HG03135 (cell line): Measurements from ENCODE around the gene SMAP1.

Source experiments
- ATAC-seq: cut with Tn5 transposase; IDR thresholded peaks from one replicate; pipeline ENCODE4 v1.9.1; 2021; ENCODE audit warnings: mild to moderate bottlenecking, moderate library complexity; ENCODE audit not compliant: unreplicated experiment

The SMAP1 gene

GRCh38 chr6:70884074-70884983 lies 216.6 kb downstream of the SMAP1 start:
- ATAC-seq, result peak; percentile 63

- ATAC-seq, result no peak
These were observed 218.4 kb downstream of the SMAP1 start for GRCh38 chr6:70886071-70886470.

GRCh38 chr6:70886661-70887060 lies 219.0 kb downstream of the SMAP1 start:
- no peak for ATAC-seq

- ATAC-seq, result no peak
These were observed 221.6 kb downstream of the SMAP1 start for GRCh38 chr6:70889270-70889669.

GRCh38 chr6:70894001-70894400 lies 226.3 kb downstream of the SMAP1 start:
- no peak for ATAC-seq

GRCh38 chr6:70900047-70900446 lies 232.4 kb downstream of the SMAP1 start:
- ATAC-seq, result no peak

GRCh38 chr6:70901324-70901723 lies 233.6 kb downstream of the SMAP1 start:
- no peak for ATAC-seq

DNA sequence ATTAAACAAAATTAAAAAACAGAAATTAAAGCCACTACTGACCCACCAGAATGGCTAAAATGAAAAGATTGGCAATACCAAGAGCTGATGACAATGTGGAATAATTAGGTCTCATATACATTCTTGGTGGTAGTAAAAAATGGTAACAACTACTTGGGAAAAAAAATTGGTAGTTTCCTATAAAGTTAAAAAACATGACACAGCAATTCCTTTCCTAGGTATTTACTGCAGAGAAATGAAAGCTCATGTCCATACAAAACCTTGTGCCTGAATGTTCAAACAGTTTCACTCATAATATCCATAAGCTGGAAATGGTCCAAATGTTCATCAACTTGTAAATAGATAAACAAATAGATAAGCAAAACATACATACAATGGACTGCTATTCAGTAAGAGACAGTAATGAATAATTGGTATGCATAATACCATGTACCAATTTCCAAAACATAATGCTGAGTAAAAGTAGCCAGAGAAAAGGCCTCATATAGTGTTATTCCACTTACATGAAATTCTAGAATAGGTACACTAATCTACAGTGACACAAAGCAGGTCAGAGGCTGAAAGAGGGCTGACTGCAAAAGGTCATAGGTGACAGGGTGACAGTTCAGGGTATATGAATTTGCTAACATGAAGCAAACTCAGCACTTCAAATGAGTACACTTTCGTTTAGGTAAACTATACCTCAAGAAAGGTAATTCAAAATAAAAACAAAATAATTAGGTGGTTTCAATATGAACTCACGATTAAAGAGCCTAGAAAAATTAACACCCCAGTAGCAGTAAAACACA lies 236.2 kb downstream of the SMAP1 start:
- no peak for ATAC-seq

GRCh38 chr6:70905742-70906141 lies 238.1 kb downstream of the SMAP1 start:
- ATAC-seq, result no peak
